ENCODE data around the gene MAST4. TPM values are rescaled to one million over a fixed set of nuclear protein-coding genes. Genes with fewer than 3 reads are reported as not detected.

Gene MAST4
- total and polyA plus RNA-seq, 2 donors (not counting 1 experiment from before 2014, with no cell fraction given) = 2.5 to 57.1 TPM

DNA sequence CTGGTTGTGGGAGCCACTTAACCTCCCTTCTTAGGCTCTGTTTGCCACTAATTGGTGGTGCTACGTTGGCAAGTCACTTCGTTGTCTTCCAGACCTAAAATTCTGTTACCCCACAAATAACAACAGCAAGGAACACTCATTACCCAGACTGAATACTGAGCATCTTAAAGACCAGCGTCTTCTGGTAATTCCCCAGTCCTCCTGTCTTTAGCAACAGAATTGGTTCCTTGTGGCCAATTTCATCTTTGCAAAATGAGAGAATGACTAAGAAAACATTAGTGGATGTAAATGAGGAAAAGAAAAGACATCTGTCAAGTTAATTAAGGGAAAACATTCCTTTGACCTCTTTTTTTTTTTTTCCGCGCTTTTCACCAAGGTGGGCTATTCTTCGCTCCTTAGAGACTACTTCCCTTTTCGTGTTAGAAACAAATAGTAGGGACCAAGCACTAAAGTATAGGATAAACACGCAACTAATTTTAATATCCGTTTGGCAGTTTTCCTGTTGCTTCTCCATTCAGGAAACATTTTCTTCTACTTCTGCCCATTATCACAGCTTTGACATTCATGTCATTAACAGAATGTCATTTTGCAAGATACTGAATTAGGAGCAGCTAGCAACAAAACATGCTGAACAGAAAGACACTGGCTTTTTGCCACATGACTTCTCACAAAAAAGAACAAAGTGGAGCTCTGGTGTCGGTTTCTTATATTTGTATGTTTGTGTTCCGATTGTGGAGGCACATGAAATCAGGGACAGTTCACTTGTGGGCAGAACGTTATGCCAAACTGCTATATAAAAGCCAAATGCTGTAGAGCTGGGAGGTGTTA is 446.2 kb downstream of the MAST4 start:
- no peak for ATAC-seq (ENCODE audit: low read depth)
- CTCF ChIA-PET = no interaction called here
- no peak overlapping the region for H3K4me3 Mint-ChIP-seq
- Histone ChIP-seq H3K4me1 (ENCODE audit: control insufficient read depth in 2 of 2, insufficient read depth in 2 of 2, low read length in 2 of 2) (no peaks in the 10 kb centered on the region), H3K9ac (ENCODE audit: low read length) (no peak overlapping the region), H3K4me2 (replicated peaks; ENCODE audit: low read depth, low read length, poor library complexity, severe bottlenecking) (no peak overlapping the region), H3K27ac (ENCODE audit: low read length in 2 of 2) (no peak overlapping the region), H3K27me3 (replicated peaks in 1 of 4; ENCODE audit: control extremely low read depth in 1 of 4, control insufficient read depth in 3 of 4, insufficient read depth in 4 of 4, low read length in 3 of 4) (no peaks in the 10 kb centered on the region), H3K9me3 (ENCODE audit: control extremely low read depth in 1 of 3, control insufficient read depth in 2 of 3, insufficient read depth in 1 of 3, low read length in 2 of 3) (no peaks in the 10 kb centered on the region), H3K79me2 (ENCODE audit: control insufficient read depth, insufficient read depth, low read length) (no peaks in the 10 kb centered on the region), H3K4me3 (ENCODE audit: control extremely low read depth in 1 of 5, extremely low read depth in 1 of 5, insufficient read depth in 1 of 5, low read depth in 2 of 5, low read length in 4 of 5) (no peak overlapping the region), H3K36me3 (replicated peaks in 1 of 2; ENCODE audit: control extremely low read depth in 1 of 2, control insufficient read depth in 1 of 2, extremely low read depth in 1 of 2, insufficient read depth in 2 of 2, low read length in 1 of 2) (no peaks in the 10 kb centered on the region), H4K20me1 (ENCODE audit: control insufficient read depth, insufficient read depth, low read length, poor library complexity, severe bottlenecking) (no peaks in the 10 kb centered on the region), H2AFZ (ENCODE audit: insufficient read depth, low read depth, low read length, poor library complexity, severe bottlenecking) (no peak overlapping the region)
- H3K4me1 Mint-ChIP-seq = no peaks in the 10 kb centered on the region
- H3K27ac Mint-ChIP-seq = no peak overlapping the region
- POLR2A ChIA-PET = no interaction called here
- WGBS (ENCODE audit: insufficient coverage) = 45% methylated on average over 4 of the region's 12 CpGs
- DNase-seq = no peak
- TF ChIP-seq, protein P1, sequence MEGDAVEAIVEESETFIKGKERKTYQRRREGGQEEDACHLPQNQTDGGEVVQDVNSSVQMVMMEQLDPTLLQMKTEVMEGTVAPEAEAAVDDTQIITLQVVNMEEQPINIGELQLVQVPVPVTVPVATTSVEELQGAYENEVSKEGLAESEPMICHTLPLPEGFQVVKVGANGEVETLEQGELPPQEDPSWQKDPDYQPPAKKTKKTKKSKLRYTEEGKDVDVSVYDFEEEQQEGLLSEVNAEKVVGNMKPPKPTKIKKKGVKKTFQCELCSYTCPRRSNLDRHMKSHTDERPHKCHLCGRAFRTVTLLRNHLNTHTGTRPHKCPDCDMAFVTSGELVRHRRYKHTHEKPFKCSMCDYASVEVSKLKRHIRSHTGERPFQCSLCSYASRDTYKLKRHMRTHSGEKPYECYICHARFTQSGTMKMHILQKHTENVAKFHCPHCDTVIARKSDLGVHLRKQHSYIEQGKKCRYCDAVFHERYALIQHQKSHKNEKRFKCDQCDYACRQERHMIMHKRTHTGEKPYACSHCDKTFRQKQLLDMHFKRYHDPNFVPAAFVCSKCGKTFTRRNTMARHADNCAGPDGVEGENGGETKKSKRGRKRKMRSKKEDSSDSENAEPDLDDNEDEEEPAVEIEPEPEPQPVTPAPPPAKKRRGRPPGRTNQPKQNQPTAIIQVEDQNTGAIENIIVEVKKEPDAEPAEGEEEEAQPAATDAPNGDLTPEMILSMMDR (IDR thresholded peaks at IDR 0.05) = no peak
- no peak for TF ChIP-seq EZH2 (IDR thresholded peaks at IDR 0.05; ENCODE audit: borderline replicate concordance, insufficient read depth, low read depth, low read length, poor library complexity, severe bottlenecking)
- peaks cover 3% of the 10 kb centered on the region for H3K27me3 Mint-ChIP-seq
- intact Hi-C loops (cut with micrococcal nuclease) = no loop called here
- no peaks in the 10 kb centered on the region for H3K9me3 Mint-ChIP-seq (ENCODE audit: insufficient read depth)

DNA sequence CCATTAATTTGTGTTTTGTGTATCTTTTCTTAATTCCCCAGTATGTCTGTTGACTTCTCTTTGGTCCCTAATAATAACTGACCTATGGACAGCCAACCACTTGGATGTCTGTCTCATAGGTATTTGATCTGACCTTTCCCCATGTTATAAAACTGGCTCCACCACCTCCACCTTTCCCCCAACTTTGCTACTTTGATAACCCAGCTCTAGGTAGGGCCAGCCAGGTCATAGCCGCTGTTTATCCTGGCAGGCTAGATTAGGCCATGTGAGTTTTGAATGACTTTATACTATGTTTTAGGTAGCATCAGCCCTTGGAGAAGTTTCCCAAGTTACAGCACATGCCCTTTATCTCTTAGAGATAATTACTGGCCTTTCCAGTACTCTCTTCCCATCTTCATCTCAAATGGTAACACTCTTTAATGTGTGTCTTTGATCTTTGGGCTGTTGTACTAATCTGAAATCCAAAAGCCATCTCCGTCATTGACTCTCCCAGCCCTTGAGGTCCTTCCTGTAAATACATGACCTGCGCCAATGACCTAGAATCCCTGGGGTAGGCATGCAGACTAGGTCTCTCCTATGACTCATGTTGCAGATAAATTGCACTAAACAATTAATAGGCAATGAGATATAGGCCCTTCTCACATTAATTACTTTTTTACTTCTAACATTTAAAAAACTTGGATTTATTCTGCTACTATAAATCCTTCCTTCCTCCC is 447.8 kb downstream of the MAST4 start:
- Mint-ChIP-seq H3K27me3 (peaks cover 3% of the 10 kb centered on the region), H3K9me3 (ENCODE audit: insufficient read depth) (no peaks in the 10 kb centered on the region), H3K4me3 (no peak overlapping the region), H3K4me1 (no peaks in the 10 kb centered on the region), H3K27ac (no peak overlapping the region)
- no CpG with 5 or more reads among the region's 3 CpGs for WGBS (ENCODE audit: insufficient coverage)
- Histone ChIP-seq H2AFZ (ENCODE audit: insufficient read depth, low read depth, low read length, poor library complexity, severe bottlenecking) (no peak overlapping the region), H3K36me3 (replicated peaks in 1 of 2; ENCODE audit: control extremely low read depth in 1 of 2, control insufficient read depth in 1 of 2, extremely low read depth in 1 of 2, insufficient read depth in 2 of 2, low read length in 1 of 2) (no peaks in the 10 kb centered on the region), H3K4me1 (ENCODE audit: control insufficient read depth in 2 of 2, insufficient read depth in 2 of 2, low read length in 2 of 2) (no peaks in the 10 kb centered on the region), H3K4me2 (replicated peaks; ENCODE audit: low read depth, low read length, poor library complexity, severe bottlenecking) (no peak overlapping the region), H3K9ac (ENCODE audit: low read length) (no peak overlapping the region), H4K20me1 (ENCODE audit: control insufficient read depth, insufficient read depth, low read length, poor library complexity, severe bottlenecking) (no peaks in the 10 kb centered on the region), H3K79me2 (ENCODE audit: control insufficient read depth, insufficient read depth, low read length) (no peaks in the 10 kb centered on the region), H3K9me3 (ENCODE audit: control extremely low read depth in 1 of 3, control insufficient read depth in 2 of 3, insufficient read depth in 1 of 3, low read length in 2 of 3) (no peaks in the 10 kb centered on the region), H3K27me3 (replicated peaks in 1 of 4; ENCODE audit: control extremely low read depth in 1 of 4, control insufficient read depth in 3 of 4, insufficient read depth in 4 of 4, low read length in 3 of 4) (no peaks in the 10 kb centered on the region), H3K27ac (ENCODE audit: low read length in 2 of 2) (no peak overlapping the region), H3K4me3 (ENCODE audit: control extremely low read depth in 1 of 5, extremely low read depth in 1 of 5, insufficient read depth in 1 of 5, low read depth in 2 of 5, low read length in 4 of 5) (no peak overlapping the region)
- POLR2A ChIA-PET = no interaction called here
- ATAC-seq (ENCODE audit: low read depth) (no peak), DNase-seq (no peak)
- no peak for TF ChIP-seq EZH2 (IDR thresholded peaks at IDR 0.05; ENCODE audit: borderline replicate concordance, insufficient read depth, low read depth, low read length, poor library complexity, severe bottlenecking)
- TF ChIP-seq, protein P1 (IDR thresholded peaks at IDR 0.05) = no peak
- CTCF ChIA-PET = interaction anchor here (1.0 kb wide), 1 partner anchor 10 kb away, joined by 3 read pairs; no protein-coding TSS in a partner anchor
- intact Hi-C loops (cut with micrococcal nuclease) = no loop called here

Data from B cell (primary cell).